GM12874 (cell line): Measurements from ENCODE around the gene FAM170B.

Experiments
- TF ChIP-seq, protein P1 (sequence below): IDR thresholded peaks from 2 replicates; pipeline ENCODE4 v1.5.1; 2011; ENCODE audit warnings: low read depth, mild to moderate bottlenecking, control low read depth, low read length, moderate library complexity; ENCODE audit not compliant: insufficient read depth

The FAM170B gene

GRCh38 chr10:49167425-49168170 is 33.8 kb upstream of the FAM170B start:
- TF ChIP-seq, protein P1, sequence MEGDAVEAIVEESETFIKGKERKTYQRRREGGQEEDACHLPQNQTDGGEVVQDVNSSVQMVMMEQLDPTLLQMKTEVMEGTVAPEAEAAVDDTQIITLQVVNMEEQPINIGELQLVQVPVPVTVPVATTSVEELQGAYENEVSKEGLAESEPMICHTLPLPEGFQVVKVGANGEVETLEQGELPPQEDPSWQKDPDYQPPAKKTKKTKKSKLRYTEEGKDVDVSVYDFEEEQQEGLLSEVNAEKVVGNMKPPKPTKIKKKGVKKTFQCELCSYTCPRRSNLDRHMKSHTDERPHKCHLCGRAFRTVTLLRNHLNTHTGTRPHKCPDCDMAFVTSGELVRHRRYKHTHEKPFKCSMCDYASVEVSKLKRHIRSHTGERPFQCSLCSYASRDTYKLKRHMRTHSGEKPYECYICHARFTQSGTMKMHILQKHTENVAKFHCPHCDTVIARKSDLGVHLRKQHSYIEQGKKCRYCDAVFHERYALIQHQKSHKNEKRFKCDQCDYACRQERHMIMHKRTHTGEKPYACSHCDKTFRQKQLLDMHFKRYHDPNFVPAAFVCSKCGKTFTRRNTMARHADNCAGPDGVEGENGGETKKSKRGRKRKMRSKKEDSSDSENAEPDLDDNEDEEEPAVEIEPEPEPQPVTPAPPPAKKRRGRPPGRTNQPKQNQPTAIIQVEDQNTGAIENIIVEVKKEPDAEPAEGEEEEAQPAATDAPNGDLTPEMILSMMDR = no peak

DNA sequence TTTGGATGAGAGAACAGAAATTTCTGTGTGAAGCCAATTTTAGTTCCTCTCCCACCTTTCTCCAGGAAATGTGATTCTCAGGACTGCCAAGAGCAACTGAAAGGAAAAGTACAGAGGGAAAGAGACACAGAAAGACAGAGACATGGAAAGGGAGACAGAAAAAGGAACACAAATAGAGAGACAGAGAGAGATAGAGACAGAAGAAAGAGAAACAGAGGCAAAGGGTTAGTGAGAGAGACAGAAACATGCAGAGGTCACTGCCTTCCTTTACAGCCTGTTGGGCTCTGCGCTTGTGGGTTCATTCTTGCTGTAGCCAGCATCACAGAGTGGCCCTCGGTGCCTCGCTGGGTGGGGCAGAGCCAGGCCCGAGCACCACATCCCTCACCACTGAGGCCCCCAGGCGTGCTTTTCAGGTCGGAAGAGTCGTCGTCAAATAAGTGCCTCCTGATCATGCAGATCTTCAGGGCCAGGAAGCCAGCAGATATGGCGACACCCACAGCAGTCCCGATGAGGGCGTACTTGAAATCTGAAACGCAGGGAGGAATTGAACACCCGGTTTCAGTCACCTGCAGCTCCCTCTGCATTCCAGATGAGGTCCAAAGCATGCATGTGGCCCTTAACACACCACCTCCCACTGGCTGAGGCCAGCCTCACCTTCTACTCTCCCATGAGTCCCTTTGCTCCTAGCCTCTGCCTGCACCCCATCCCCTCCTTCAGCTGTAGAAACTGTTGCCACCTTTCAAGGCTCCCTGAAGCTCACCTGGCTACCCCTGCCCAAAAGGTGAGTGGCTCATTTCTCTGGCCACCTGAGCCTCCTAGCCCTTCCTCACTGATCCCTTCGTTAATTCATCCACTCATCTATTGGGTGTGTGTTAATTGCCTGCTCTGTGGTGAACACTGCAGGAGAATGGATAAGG is 32.9 kb upstream of the FAM170B start:
- TF ChIP-seq, protein P1 = no peak

- TF ChIP-seq, protein P1 = no peak
Measured at GRCh38 chr10:49165821-49166483, 32.1 kb upstream of the FAM170B start.

GRCh38 chr10:49165259-49165658 is 31.4 kb upstream of the FAM170B start:
- TF ChIP-seq, protein P1 = no peak

DNA sequence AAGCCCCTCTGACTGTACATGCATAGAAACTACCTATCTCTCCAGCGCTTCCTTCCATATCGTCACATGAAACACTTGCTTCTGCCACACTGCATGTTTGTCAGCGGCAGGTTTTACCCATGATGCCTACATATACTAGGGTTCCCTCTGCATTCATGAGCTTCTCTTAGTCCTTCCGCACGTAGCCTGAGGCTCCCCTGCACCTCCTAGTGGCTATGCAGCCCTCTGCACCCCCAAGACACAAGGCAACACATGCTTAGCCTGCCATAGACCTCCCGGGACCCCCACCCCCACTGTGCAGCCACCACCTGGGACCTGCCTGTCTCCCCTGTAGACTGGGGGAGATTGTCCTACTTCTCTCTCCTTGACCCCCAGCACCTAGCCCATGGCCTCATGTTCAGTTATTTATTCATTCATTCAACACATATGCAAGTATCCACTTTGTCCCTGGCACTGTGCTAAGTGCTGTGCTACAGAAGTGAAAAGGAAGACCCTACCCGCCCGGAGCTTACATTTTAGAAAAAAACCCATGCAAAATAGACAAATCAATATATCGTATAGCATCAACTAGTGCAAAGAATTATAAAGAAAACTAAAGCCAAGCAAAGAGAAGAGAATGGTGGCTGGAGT is 30.9 kb upstream of the FAM170B start:
- TF ChIP-seq, protein P1 = peak; percentile 88

- TF ChIP-seq, protein P1 = no peak
Measured at GRCh38 chr10:49163741-49164140, 29.9 kb upstream of the FAM170B start.
